Ovary (tissue), 9 donors: ENCODE results near the gene SYNPO2. TPM values are rescaled to one million over a fixed set of nuclear protein-coding genes. Genes with fewer than 3 reads are reported as not detected.

ENCODE experiments used
- DNase-seq, 5 donors: peaks; one replicate each; pipeline ENCODE4 v3.0.0-alpha.2; 2019 to 2020
- H3K27ac ChIP-seq, 2 donors: fragments of 200-600 bp; one replicate each; pipeline versions ENCODE4 v1.5.1 to v1.8.0; 2019 to 2022
- H3K27me3 ChIP-seq: fragments of 200-600 bp; one replicate; pipeline ENCODE4 v1.8.0; 2022
- H3K36me3 ChIP-seq: fragments of 200-600 bp; sonication (generic); one replicate; pipeline ENCODE4 v1.5.1; 2019
- H3K4me1 ChIP-seq: one replicate; pipeline ENCODE4 v1.8.1; 2013; ENCODE audit warnings: mild to moderate bottlenecking, moderate library complexity; ENCODE audit not compliant: insufficient read depth
- H3K4me3 ChIP-seq: fragments of 200-600 bp; sonication (generic); one replicate; pipeline ENCODE4 v1.5.1; 2017
- H3K9me3 ChIP-seq, 2 donors: fragments of 200-600 bp in 1 of 2; sonication (generic) in 1 of 2; one replicate each; pipeline versions ENCODE4 v1.5.1 to v1.8.1; 2013 to 2019; ENCODE audit warnings: mild to moderate bottlenecking in 1 of 2, moderate library complexity in 1 of 2
- CTCF ChIP-seq, 3 donors: fragments of 450-650 bp in 2 of 3; fragments of 200-600 bp in 1 of 3; IDR thresholded peaks; one replicate each; pipeline versions ENCODE4 v1.5.1 to v1.8.0; 2016 to 2022; ENCODE audit warnings: antibody characterized with exemption in 3 of 3, mild to moderate bottlenecking in 1 of 3
- EP300 ChIP-seq: sonication (generic); formaldehyde crosslinking; IDR thresholded peaks from one replicate; pipeline ENCODE4 v1.6.1; 2017; ENCODE audit warnings: antibody characterized with exemption
- POLR2A ChIP-seq: fragments of 450-650 bp; IDR thresholded peaks from one replicate; pipeline ENCODE4 v1.6.1; 2017; ENCODE audit warnings: antibody characterized with exemption, mild to moderate bottlenecking, moderate library complexity
- WGBS, 3 donors: extraction: QIAGEN DNeasy Blood & Tissue Kit in 1 of 3; methylation state at CpG; one replicate each; pipeline versions ENCODE4 v1.1.5 to v1.1.7; 2013 to 2017; 5-methylcytosine and 5-hydroxymethylcytosine counted together
- intact Hi-C, 4 donors: fragments of 100-400 bp; cut with DNase I; formaldehyde crosslinking; loops; one replicate each; pipeline versions ENCODE4 v1.11.0 to v1.15.1; 2022 to 2023
- polyA plus RNA-seq, 2 donors: library from polyadenylated mRNA; stranded (reverse); fragments of 200-250 nt in 1 of 2; fragments of 350-450 nt in 1 of 2; fragmentation: Illumina TruSeq in 1 of 2; extraction: RNeasy Lipid Tissue Mini Kit (QIAGEN cat#74804) in 1 of 2; gene quantifications; one replicate each; pipeline ENCODE4 v1.2.3, GENCODE V29; 2013 to 2014
- total RNA-seq, 7 donors: library from RNA; depleted of rRNA in 2 of 7; stranded (reverse); fragments of >200 nt in 2 of 7; fragmentation: NEBNext Ultra II Directional in 3 of 7; extraction: Animal tissue kit (Norgen Biotek cat#: 25700) in 3 of 7; gene quantifications; one replicate each; pipeline versions ENCODE4 v1.1.0 to v1.2.4, GENCODE V29; 2016 to 2023
- donor health status: DM: no; HTN: no; CAD: no; lungs with moderate emphysema.
- donor health status: DM: no; HTN: no; CAD: no.
- donor health status: Bipolar disorder and iron deficiency.
- donor health status: DM: yes; HTN: yes; CAD: no.
- donor health status: DM: no; HTN: no; CAD: no.
- donor health status: DM: yes; HTN: yes; CAD: no.

The SYNPO2 gene
- total and polyA plus RNA-seq, 9 donors: 54.8 to 265 (median 121) TPM

DNA sequence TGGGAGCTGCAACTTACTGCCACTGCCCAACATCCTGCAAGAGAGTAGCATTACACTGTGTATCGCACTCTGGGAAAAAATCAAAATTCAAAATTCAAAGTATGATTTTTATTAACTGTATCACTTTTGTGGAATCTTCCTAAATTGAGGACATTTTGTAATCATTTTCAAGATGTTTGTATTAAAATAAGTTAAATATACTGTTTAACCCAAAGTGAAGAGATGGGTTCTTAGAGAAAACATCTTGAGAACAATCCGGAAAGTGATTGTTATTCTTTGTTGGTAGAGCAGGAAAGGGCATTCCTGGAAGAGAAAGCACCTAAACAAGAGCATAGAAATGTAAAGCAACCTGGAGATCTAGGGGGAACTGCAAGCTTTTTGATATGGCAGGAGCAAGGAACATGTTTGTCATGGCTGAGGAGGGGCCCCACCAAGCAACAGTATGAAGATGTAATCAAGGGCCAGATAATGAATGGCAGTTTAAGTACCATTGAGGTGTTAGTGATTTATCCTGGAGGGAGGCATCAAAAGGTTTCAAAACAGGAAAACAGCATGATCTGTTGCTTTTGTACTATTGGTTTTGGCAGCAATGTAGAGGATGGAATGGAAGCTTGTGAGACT is 38.7 kb upstream of the SYNPO2 start:
- peaks cover 2% of the 10 kb centered on the region for H3K4me1 ChIP-seq
- H3K27me3 ChIP-seq: no peaks in the 10 kb centered on the region
- no peak for DNase-seq
- no peaks in the 10 kb centered on the region for H3K36me3 ChIP-seq
- no peak for TF ChIP-seq POLR2A
- no peak for TF ChIP-seq EP300
- TF ChIP-seq CTCF (IDR thresholded peaks at IDR 0.05): no peak
- 91 to 97% (median 96%) methylated on average over 2 of the region's 2 CpGs for WGBS, 3 donors
- peak overlapping the region; percentile 43 for H3K4me3 ChIP-seq
- no peaks in the 10 kb centered on the region for H3K9me3 ChIP-seq
- intact Hi-C loops: no loop called here
- no peak overlapping the region for H3K27ac ChIP-seq

- WGBS, 3 donors: 11 to 27% (median 11%) methylated on average over 8 of the region's 8 CpGs
- peaks cover 2% of the 10 kb centered on the region for H3K4me1 ChIP-seq
- no peak for TF ChIP-seq EP300
- TF ChIP-seq CTCF (IDR thresholded peaks at IDR 0.05): no peak
- no peak for TF ChIP-seq POLR2A
- H3K36me3 ChIP-seq: no peaks in the 10 kb centered on the region
- no peaks in the 10 kb centered on the region for H3K9me3 ChIP-seq
- no peaks in the 10 kb centered on the region for H3K27me3 ChIP-seq
- no peak overlapping the region for H3K27ac ChIP-seq
- no peak for DNase-seq
- intact Hi-C loops: no loop called here
- H3K4me3 ChIP-seq: peak overlapping the region; percentile 43
Observed at GRCh38 chr4:118850488-118851173, 38.0 kb upstream of the SYNPO2 start.

DNA sequence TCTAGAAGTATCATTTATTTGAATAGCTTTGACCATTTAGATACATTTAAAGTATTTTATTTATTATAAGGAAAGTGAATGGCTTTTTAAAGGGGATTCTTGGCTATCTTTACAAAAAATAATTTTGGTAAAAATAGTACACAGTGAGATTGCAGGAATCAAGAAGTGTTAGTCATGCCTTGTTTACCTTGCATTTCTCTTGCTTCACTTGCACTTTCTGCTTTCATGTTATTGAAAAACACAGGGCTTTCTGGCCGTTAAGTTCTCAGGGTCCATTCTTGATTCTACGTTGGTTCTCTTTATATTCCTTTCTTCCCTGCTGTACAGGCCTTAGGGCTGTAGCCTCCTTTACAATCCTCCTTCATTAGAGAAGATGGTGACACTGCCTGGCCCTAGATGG is 30.9 kb upstream of the SYNPO2 start:
- Histone ChIP-seq H3K36me3 (no peaks in the 10 kb centered on the region), H3K27me3 (no peaks in the 10 kb centered on the region), H3K4me3 (no peak overlapping the region), H3K27ac (peak overlapping the region in 1 of 2 donors; percentile 22), H3K4me1 (peaks cover 3% of the 10 kb centered on the region), H3K9me3 (no peaks in the 10 kb centered on the region)
- DNase-seq: no peak
- intact Hi-C loops: no loop called here
- WGBS, 3 donors: 15 to 40% (median 25%) methylated on average over 2 of the region's 2 CpGs
- TF ChIP-seq CTCF (IDR thresholded peaks at IDR 0.05): no peak
- TF ChIP-seq POLR2A: no peak
- TF ChIP-seq EP300: no peak

DNA sequence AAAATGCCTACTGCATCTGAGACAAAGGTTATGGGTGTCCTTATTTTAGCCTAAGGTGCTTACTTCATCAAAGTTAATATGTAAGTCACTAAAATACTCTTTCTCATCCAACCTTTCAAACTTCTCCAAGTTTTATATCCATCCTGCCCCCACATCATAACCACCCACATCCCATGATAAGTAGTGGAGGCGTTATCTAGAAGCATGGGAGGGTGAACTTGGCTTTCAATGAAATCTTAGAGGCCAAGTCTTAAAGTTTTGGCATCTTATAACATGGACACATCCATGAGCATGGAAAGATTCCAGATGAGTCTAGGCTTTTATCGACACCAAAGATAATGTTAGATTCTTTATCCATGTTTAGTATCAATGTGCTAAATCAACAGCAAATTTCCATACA is 29.9 kb upstream of the SYNPO2 start:
- Histone ChIP-seq H3K4me3 (no peak overlapping the region), H3K4me1 (peaks cover 3% of the 10 kb centered on the region), H3K36me3 (no peaks in the 10 kb centered on the region), H3K27ac (no peak overlapping the region), H3K9me3 (no peaks in the 10 kb centered on the region), H3K27me3 (no peaks in the 10 kb centered on the region)
- no peak for TF ChIP-seq EP300
- no peak for TF ChIP-seq POLR2A
- no peak for TF ChIP-seq CTCF (IDR thresholded peaks at IDR 0.05)
- WGBS, 3 donors: 69 to 86% (median 84%) methylated on average over 2 of the region's 2 CpGs
- intact Hi-C loops: no loop called here
- no peak for DNase-seq
